Left ventricle myocardium inferior (tissue), 1 donor: Measurements from ENCODE around the gene LRMDA. TPM values are rescaled to one million over a fixed set of nuclear protein-coding genes. Genes with fewer than 3 reads are reported as not detected.

ENCODE experiments used
- DNase-seq: peaks from one replicate; pipeline ENCODE4 v3.0.0-alpha.2; 2020
- H3K27ac ChIP-seq: fragments of 200-600 bp; replicated peaks from 2 replicates; pipeline ENCODE4 v1.8.0; 2021
- H3K27me3 ChIP-seq: fragments of 200-600 bp; 2 replicates; pipeline ENCODE4 v1.8.0; 2021; ENCODE audit warnings: low read depth
- H3K36me3 ChIP-seq: fragments of 200-600 bp; 2 replicates; pipeline ENCODE4 v1.8.0; 2021
- H3K4me1 ChIP-seq: fragments of 200-600 bp; 2 replicates; pipeline ENCODE4 v1.8.0; 2021
- H3K4me3 ChIP-seq: fragments of 200-600 bp; 2 replicates; pipeline ENCODE4 v1.8.0; 2021; ENCODE audit warnings: mild to moderate bottlenecking, moderate library complexity
- H3K9me3 ChIP-seq: fragments of 200-600 bp; replicated peaks from 2 replicates; pipeline ENCODE4 v1.8.0; 2021
- CTCF ChIP-seq: fragments of 200-600 bp; IDR thresholded peaks from 2 replicates; pipeline ENCODE4 v1.8.0; 2021; ENCODE audit warnings: antibody characterized with exemption, mild to moderate bottlenecking, borderline replicate concordance
- intact Hi-C: fragments of 100-400 bp; cut with micrococcal nuclease; formaldehyde crosslinking; loops from one replicate; pipeline ENCODE4 v1.11.0; 2022
- total RNA-seq: library from RNA; stranded (reverse); fragmentation: NEBNext Ultra II Directional; extraction: Animal tissue kit (Norgen Biotek cat#: 25700); gene quantifications from one replicate; pipeline ENCODE4 v1.2.1, GENCODE V29; 2021
- donor health status: DM: no; HTN: yes; CAD: no; lungs with severe emphysema.

The LRMDA gene
- total RNA-seq, 1 donor from 2014 or later: 18.7 TPM

- H3K27me3 ChIP-seq: no peaks in the 10 kb centered on the region
- H3K27ac ChIP-seq: no peak overlapping the region
- H3K36me3 ChIP-seq: no peaks in the 10 kb centered on the region
- no peak for DNase-seq
- intact Hi-C loops: no loop called here
- H3K4me1 ChIP-seq: no peaks in the 10 kb centered on the region
- TF ChIP-seq CTCF: no peak
- H3K4me3 ChIP-seq: no peak overlapping the region
- no peaks in the 10 kb centered on the region for H3K9me3 ChIP-seq
Observed at GRCh38 chr10:76198287-76199035, 767.0 kb downstream of the LRMDA start.

- no peaks in the 10 kb centered on the region for H3K36me3 ChIP-seq
- no peak overlapping the region for H3K27ac ChIP-seq
- no peaks in the 10 kb centered on the region for H3K9me3 ChIP-seq
- DNase-seq: no peak
- no peaks in the 10 kb centered on the region for H3K4me1 ChIP-seq
- no peaks in the 10 kb centered on the region for H3K27me3 ChIP-seq
- H3K4me3 ChIP-seq: no peak overlapping the region
- intact Hi-C loops: no loop called here
- no peak for TF ChIP-seq CTCF
Observed at GRCh38 chr10:76201962-76202361, 770.5 kb downstream of the LRMDA start.

GRCh38 chr10:76202777-76203176, 771.4 kb downstream of the LRMDA start:
- intact Hi-C loops: no loop called here
- H3K27ac ChIP-seq: no peak overlapping the region
- H3K9me3 ChIP-seq: no peaks in the 10 kb centered on the region
- no peak overlapping the region for H3K4me3 ChIP-seq
- H3K36me3 ChIP-seq: no peaks in the 10 kb centered on the region
- TF ChIP-seq CTCF: no peak
- no peak for DNase-seq
- H3K4me1 ChIP-seq: no peaks in the 10 kb centered on the region
- no peaks in the 10 kb centered on the region for H3K27me3 ChIP-seq

- no peak overlapping the region for H3K4me3 ChIP-seq
- no peaks in the 10 kb centered on the region for H3K36me3 ChIP-seq
- no peaks in the 10 kb centered on the region for H3K27me3 ChIP-seq
- TF ChIP-seq CTCF: no peak
- DNase-seq: no peak
- H3K9me3 ChIP-seq: no peaks in the 10 kb centered on the region
- H3K27ac ChIP-seq: no peak overlapping the region
- no peaks in the 10 kb centered on the region for H3K4me1 ChIP-seq
- intact Hi-C loops: no loop called here
Observed at GRCh38 chr10:76205361-76205760, 773.9 kb downstream of the LRMDA start.

GRCh38 chr10:76206797-76207352, 775.5 kb downstream of the LRMDA start:
- no peaks in the 10 kb centered on the region for H3K9me3 ChIP-seq
- DNase-seq: no peak
- H3K36me3 ChIP-seq: no peaks in the 10 kb centered on the region
- TF ChIP-seq CTCF: no peak
- no peaks in the 10 kb centered on the region for H3K27me3 ChIP-seq
- H3K27ac ChIP-seq: no peak overlapping the region
- intact Hi-C loops: no loop called here
- no peak overlapping the region for H3K4me3 ChIP-seq
- no peaks in the 10 kb centered on the region for H3K4me1 ChIP-seq
